Adrenal gland (tissue), 5 donors: ENCODE measurements around the gene SLC26A8.

Experiments
- CTCF ChIP-seq, 6 experiments: fragments of 450-650 bp in 4 of 6; fragments of 200-600 bp in 2 of 6; sonication (generic) in 1 of 6; IDR thresholded peaks; 1 replicate in 5 of 6; 2 replicates in 1 of 6; pipeline versions ENCODE4 v1.5.1 to v1.8.0; 2016 to 2021; ENCODE audit warnings: antibody characterized with exemption in 6 of 6, mild to moderate bottlenecking in 2 of 6, moderate library complexity in 1 of 6
- POLR2A ChIP-seq, 2 donors: fragments of 450-650 bp; IDR thresholded peaks; one replicate each; pipeline ENCODE4 v1.6.1; 2017; ENCODE audit warnings: antibody characterized with exemption in 2 of 2, mild to moderate bottlenecking in 2 of 2, moderate library complexity in 1 of 2
- donor health status: DM: no; HTN: no; CAD: no.

GRCh38 chr6:35969646-35970045 is 54.8 kb downstream of the SLC26A8 start:
- no peak for TF ChIP-seq CTCF (IDR thresholded peaks at IDR 0.05)
- TF ChIP-seq POLR2A (IDR thresholded peaks at IDR 0.05) = no peak
